DOHH2 (cell line): Measurements from ENCODE around the gene SPATA13.

ENCODE experiments used
- H3F3A ChIP-seq: fragments of 200-600 bp; sonication (generic), shearing (Covaris generic); 2 replicates; pipeline ENCODE4 v1.6.0; 2016; ENCODE audit warnings: antibody characterized with exemption, mild to moderate bottlenecking; ENCODE audit not compliant: control insufficient read depth, insufficient read depth
- H3K27ac ChIP-seq: fragments of 200-600 bp; sonication (generic); 2 replicates; pipeline ENCODE4 v1.5.1; 2014; ENCODE audit warnings: low read depth, mild to moderate bottlenecking, low read length, moderate library complexity
- H3K27me3 ChIP-seq: fragments of 200-600 bp; sonication (generic); 2 replicates; pipeline ENCODE4 v1.6.1; 2014; ENCODE audit warnings: mild to moderate bottlenecking, low read length, mixed read lengths; ENCODE audit not compliant: control insufficient read depth
- H3K36me3 ChIP-seq: fragments of 200-600 bp; sonication (generic); 2 replicates; pipeline ENCODE4 v1.6.1; 2014; ENCODE audit warnings: mild to moderate bottlenecking, low read length, moderate library complexity, mixed read lengths; ENCODE audit not compliant: control insufficient read depth
- H3K4me1 ChIP-seq: fragments of 200-600 bp; sonication (generic); 2 replicates; pipeline ENCODE4 v1.6.1; 2014; ENCODE audit warnings: mild to moderate bottlenecking, low read length, mixed read lengths; ENCODE audit not compliant: control insufficient read depth
- H3K4me2 ChIP-seq: fragments of 200-600 bp; sonication (generic); 2 replicates; pipeline ENCODE4 v1.6.0; 2014; ENCODE audit warnings: mild to moderate bottlenecking, low read length, moderate library complexity
- H3K4me3 ChIP-seq: fragments of 200-600 bp; sonication (generic); 2 replicates; pipeline ENCODE4 v1.5.1; 2014; ENCODE audit warnings: mild to moderate bottlenecking, low read length, mixed read lengths
- H3K79me2 ChIP-seq: fragments of 200-600 bp; sonication (generic); 2 replicates; pipeline ENCODE4 v1.6.1; 2014; ENCODE audit warnings: mild to moderate bottlenecking, low read length, mixed read lengths; ENCODE audit not compliant: control insufficient read depth
- H3K9me2 ChIP-seq: fragments of 200-600 bp; sonication (generic); replicated peaks from 2 replicates; pipeline ENCODE4 v1.6.1; 2014; ENCODE audit warnings: mild to moderate bottlenecking, low read length, mixed read lengths; ENCODE audit not compliant: control insufficient read depth
- H3K9me3 ChIP-seq: fragments of 200-600 bp; sonication (generic); 2 replicates; pipeline ENCODE4 v1.6.1; 2014; ENCODE audit warnings: antibody characterized with exemption, low read length, mixed read lengths; ENCODE audit not compliant: control insufficient read depth, insufficient read depth
- H4K20me1 ChIP-seq: fragments of 200-600 bp; sonication (generic); 2 replicates; pipeline ENCODE4 v1.6.0; 2014; ENCODE audit warnings: low read depth, mild to moderate bottlenecking, antibody characterized with exemption, low read length, moderate library complexity; ENCODE audit not compliant: control insufficient read depth, insufficient read depth
- CTCF ChIP-seq: fragments of 200-600 bp; sonication (generic); IDR thresholded peaks from one replicate; pipeline ENCODE4 v1.5.1; 2014; ENCODE audit warnings: antibody characterized with exemption, mild to moderate bottlenecking, low read depth, low read length; ENCODE audit not compliant: poor library complexity, severe bottlenecking
- EZH2phosphoT487 ChIP-seq: fragments of 200-600 bp; sonication (generic); IDR thresholded peaks from 2 replicates; pipeline ENCODE4 v1.6.1; 2017; ENCODE audit warnings: borderline replicate concordance, mild to moderate bottlenecking, antibody characterized with exemption, low read length, moderate library complexity, mixed read lengths

The SPATA13 gene

GRCh38 chr13:24195626-24196025, 35.1 kb downstream of the SPATA13 start:
- H3K9me2 ChIP-seq = no peaks in the 10 kb centered on the region
- H3K27ac ChIP-seq = no peak overlapping the region
- peaks cover 34% of the 10 kb centered on the region; the same call in 1 of the 2 replicates for H3K79me2 ChIP-seq
- no peaks in the 10 kb centered on the region for H3K36me3 ChIP-seq
- TF ChIP-seq CTCF (no peak), EZH2phosphoT487 (no peak)
- H3K4me1 ChIP-seq = peaks cover 27% of the 10 kb centered on the region
- 0 out of 2 replicates have a peak, but pooled peaks cover 4% of the 10 kb centered on the region for H3F3A ChIP-seq
- H3K4me2 ChIP-seq = no peak overlapping the region
- H4K20me1 ChIP-seq = no peaks in the 10 kb centered on the region
- H3K27me3 ChIP-seq = no peaks in the 10 kb centered on the region
- no peaks in the 10 kb centered on the region for H3K9me3 ChIP-seq
- no peak overlapping the region for H3K4me3 ChIP-seq

- H3K9me2 ChIP-seq = no peaks in the 10 kb centered on the region
- peak overlapping the region; percentile 27; the same call in 1 of the 2 replicates for H3K4me3 ChIP-seq
- H3K27ac ChIP-seq = peak overlapping the region; percentile 37
- H3K36me3 ChIP-seq = no peaks in the 10 kb centered on the region
- H3K4me1 ChIP-seq = peaks cover 30% of the 10 kb centered on the region
- H3K9me3 ChIP-seq = no peaks in the 10 kb centered on the region
- H3K4me2 ChIP-seq = peak overlapping the region; percentile 50
- TF ChIP-seq EZH2phosphoT487 (no peak), CTCF (no peak)
- peaks cover 37% of the 10 kb centered on the region; the same call in 1 of the 2 replicates for H3K79me2 ChIP-seq
- H3F3A ChIP-seq = 0 out of 2 replicates have a peak, but pooled peaks cover 4% of the 10 kb centered on the region
- no peaks in the 10 kb centered on the region for H3K27me3 ChIP-seq
- H4K20me1 ChIP-seq = no peaks in the 10 kb centered on the region
These were observed 36.2 kb downstream of the SPATA13 start for GRCh38 chr13:24196593-24197197.

GRCh38 chr13:24199016-24199415, 38.5 kb downstream of the SPATA13 start:
- H3K9me2 ChIP-seq = no peaks in the 10 kb centered on the region
- H3K4me3 ChIP-seq = no peak overlapping the region
- peaks cover 38% of the 10 kb centered on the region for H3K79me2 ChIP-seq
- H3K27ac ChIP-seq = no peak overlapping the region
- H3K27me3 ChIP-seq = no peaks in the 10 kb centered on the region
- TF ChIP-seq CTCF (no peak), EZH2phosphoT487 (no peak)
- H3K4me1 ChIP-seq = peaks cover 52% of the 10 kb centered on the region
- H4K20me1 ChIP-seq = no peaks in the 10 kb centered on the region
- H3K4me2 ChIP-seq = no peak overlapping the region
- no peaks in the 10 kb centered on the region for H3K36me3 ChIP-seq
- H3F3A ChIP-seq = peaks cover 8% of the 10 kb centered on the region; the same call in 1 of the 2 replicates
- H3K9me3 ChIP-seq = no peaks in the 10 kb centered on the region
